Kidney (tissue), 22 donors: Measurements from ENCODE around the gene NUP98. TPM values are rescaled to one million over a fixed set of nuclear protein-coding genes. Genes with fewer than 3 reads are reported as not detected.

ENCODE experiments used
- DNase-seq, 5 donors: peaks; one replicate each; pipeline ENCODE4 v3.0.0-alpha.2; 2013 to 2020
- FAIRE-seq: peaks from 2 replicates; lab custom pipeline; 2012; peaks lifted over from hg19 to GRCh38; lab: Jason Lieb, UNC
- H3K27ac ChIP-seq, 2 donors: one replicate each; pipeline ENCODE4 v1.7.0; 2013; ENCODE audit warnings: low read depth in 2 of 2, low read length in 2 of 2, inconsistent platforms in 1 of 2
- H3K27me3 ChIP-seq: one replicate; pipeline ENCODE4 v1.7.1; 2013; ENCODE audit warnings: low read length, inconsistent platforms; ENCODE audit not compliant: control insufficient read depth, insufficient read depth
- H3K36me3 ChIP-seq, 3 donors: one replicate each; pipeline versions ENCODE4 v1.7.0 to v1.7.1; 2013; ENCODE audit warnings: low read length in 3 of 3, control low read depth in 1 of 3, inconsistent platforms in 1 of 3; ENCODE audit not compliant: insufficient read depth in 3 of 3, control insufficient read depth in 2 of 3
- H3K4me1 ChIP-seq, 3 donors: one replicate each; pipeline versions ENCODE4 v1.7.0 to v1.7.1; 2013; ENCODE audit warnings: low read length in 3 of 3, inconsistent platforms in 1 of 3, low read depth in 1 of 3; ENCODE audit not compliant: control insufficient read depth in 2 of 3, insufficient read depth in 2 of 3
- H3K4me3 ChIP-seq, 3 donors: one replicate each; pipeline versions ENCODE4 v1.7.0 to v1.8.1; 2013; ENCODE audit warnings: low read length in 3 of 3, control low read depth in 1 of 3, inconsistent platforms in 1 of 3
- H3K9ac ChIP-seq, 3 donors: one replicate each; pipeline versions ENCODE4 v1.7.0 to v1.7.1; 2013; ENCODE audit warnings: low read length in 3 of 3, control low read depth in 1 of 3, inconsistent platforms in 1 of 3
- H3K9me3 ChIP-seq, 3 donors: one replicate each; pipeline versions ENCODE4 v1.7.0 to v1.7.1; 2013; ENCODE audit warnings: low read length in 3 of 3, control low read depth in 1 of 3, inconsistent platforms in 1 of 3; ENCODE audit not compliant: control insufficient read depth in 2 of 3, insufficient read depth in 1 of 3
- CTCF ChIP-seq: IDR thresholded peaks from 3 replicates; pipeline ENCODE4 v1.5.1; 2012; ENCODE audit warnings: mild to moderate bottlenecking, moderate library complexity, borderline replicate concordance; ENCODE audit not compliant: insufficient read depth; ENCODE audit errors: extremely low read depth
- intact Hi-C: fragments of 100-400 bp; cut with DNase I; formaldehyde crosslinking; loops from one replicate; pipeline ENCODE4 v1.11.1; 2022
- long read RNA-seq, 10 donors: library from polyadenylated mRNA in 1 of 10; unstranded in 1 of 10; transcript quantifications; one replicate each; pipeline ENCODE4 v2.0.0 and lab custom pipeline, GENCODE V29; 2021 to 2026
- polyA plus RNA-seq: library from polyadenylated mRNA; stranded (reverse); fragments of 350-450 nt; fragmentation: Illumina TruSeq; extraction: RNeasy Lipid Tissue Mini Kit (QIAGEN cat#74804); gene quantifications from one replicate; pipeline ENCODE4 v1.2.3, GENCODE V29; 2014; ENCODE audit warnings: low read depth, low replicate concordance; ENCODE audit not compliant: insufficient read depth
- total RNA-seq: library from RNA; stranded (reverse); fragmentation: NEBNext Ultra II Directional; extraction: Animal tissue kit (Norgen Biotek cat#: 25700); gene quantifications from one replicate; pipeline ENCODE4 v1.2.1, GENCODE V29; 2021
- donor health status: control.
- donor health status: control.
- donor health status: control.
- donor health status: control.
- donor health status: control.
- donor health status: DM: yes; HTN: yes; CAD: no.
- donor health status: Normal renal cell carcinoma (clear cell type).

Gene NUP98
- total RNA-seq: 67.6 TPM
- 23.8 TPM for polyA plus RNA-seq
- long read RNA-seq, donor 1: 0 reads
- long read RNA-seq, donor 2, partial matches to known transcripts: 11 of 12 reads
- long read RNA-seq, donor 2, other reads (novel, unspliced or antisense): 0 of 12 reads
- long read RNA-seq, donor 3, partial matches to known transcripts: 9 of 10 reads
- long read RNA-seq, donor 3, other reads (novel, unspliced or antisense): 0 of 10 reads
- long read RNA-seq, donor 4, partial matches to known transcripts: 0 of 1 reads
- long read RNA-seq, donor 4, other reads (novel, unspliced or antisense): 0 of 1 reads
- long read RNA-seq, donor 5: 0 reads
- long read RNA-seq, donor 6, partial matches to known transcripts: 0 of 2 reads
- long read RNA-seq, donor 6, other reads (novel, unspliced or antisense): 0 of 2 reads
- long read RNA-seq, donor 7, full-length matches to known transcripts: 8 of 16 reads
- long read RNA-seq, donor 7, partial matches to known transcripts: 1 of 16 reads
- long read RNA-seq, donor 7, other reads (novel, unspliced or antisense): 7 of 16 reads
- long read RNA-seq, donor 8, partial matches to known transcripts: 0 of 1 reads
- long read RNA-seq, donor 8, other reads (novel, unspliced or antisense): 0 of 1 reads
- long read RNA-seq, donor 9, partial matches to known transcripts: 0 of 1 reads
- long read RNA-seq, donor 9, other reads (novel, unspliced or antisense): 0 of 1 reads
- long read RNA-seq, donor 10, partial matches to known transcripts: 45 of 45 reads
- long read RNA-seq, donor 10, other reads (novel, unspliced or antisense): 0 of 45 reads

GRCh38 chr11:3797329-3798090 is at the start of gene NUP98:
NUP98 (minus strand) TSS chr11:3797554; CDS start chr11:3782117, 15,437 bp downstream.
- DNase-seq (peak; percentile 100), FAIRE-seq (peak; percentile 96)
- peak within 1 kb of the TSS; percentile 93 to 95 for H3K27ac ChIP-seq
- intact Hi-C loops: no loop called here
- H3K36me3 ChIP-seq: peaks cover 0 to 4% (median 0%) of the 10 kb centered on the region in 3 donors
- peak within 1 kb of the TSS; percentile 88 to 100 (median 98) for H3K4me3 ChIP-seq
- H3K27me3 ChIP-seq: no peaks in the 10 kb centered on the region
- H3K9ac ChIP-seq: peak within 1 kb of the TSS; percentile 76 to 98 (median 96)
- no peaks in the 10 kb centered on the region for H3K9me3 ChIP-seq
- TF ChIP-seq CTCF: no peak
- H3K4me1 ChIP-seq: peaks cover 3 to 8% (median 4%) of the 10 kb centered on the region in 3 donors

- intact Hi-C loops: no loop called here
- Histone ChIP-seq H3K4me1 (peaks cover 0 to 4% (median 3%) of the 10 kb centered on the region in 3 donors), H3K36me3 (no peaks in the 10 kb centered on the region), H3K4me3 (no peak overlapping the region), H3K27me3 (no peaks in the 10 kb centered on the region), H3K27ac (no peak overlapping the region), H3K9me3 (no peaks in the 10 kb centered on the region), H3K9ac (no peak overlapping the region)
- DNase-seq: no peak
- no peak for TF ChIP-seq CTCF
- no peak for FAIRE-seq
Measured at GRCh38 chr11:3845670-3846069, 48.3 kb upstream of the NUP98 start.

GRCh38 chr11:3845246-3845645 is 47.9 kb upstream of the NUP98 start:
- Histone ChIP-seq H3K9ac (no peak overlapping the region), H3K27ac (no peak overlapping the region), H3K4me3 (no peak overlapping the region), H3K36me3 (no peaks in the 10 kb centered on the region), H3K9me3 (no peaks in the 10 kb centered on the region), H3K27me3 (no peaks in the 10 kb centered on the region), H3K4me1 (peaks cover 0 to 4% (median 3%) of the 10 kb centered on the region in 3 donors)
- DNase-seq (no peak), FAIRE-seq (no peak)
- intact Hi-C loops: no loop called here
- no peak for TF ChIP-seq CTCF
